CD4-positive, alpha-beta T cell (primary cell): Measurements from ENCODE around the gene BCLAF1. TPM values are rescaled to one million over a fixed set of nuclear protein-coding genes. Genes with fewer than 3 reads are reported as not detected.

ENCODE experiments used
- ATAC-seq: fragments of 200-7000 bp; cut with Tn5 transposase; one replicate; pipeline ENCODE4 v1.10.0; 2022; ENCODE audit warnings: mild to moderate bottlenecking; ENCODE audit not compliant: poor library complexity
- CTCF ChIA-PET: fragments of 350-600 bp; sonication (Branson Sonifier 250); formaldehyde crosslinking; loops from one replicate; lab custom pipeline; 2021; ENCODE audit warnings: antibody characterized with exemption, inconsistent platforms; lab: Charles Lee
- POLR2A ChIA-PET: fragments of 350-600 bp; sonication (Branson Sonifier 250); formaldehyde crosslinking; loops from one replicate; lab custom pipeline; 2021; ENCODE audit warnings: antibody characterized with exemption, inconsistent platforms; lab: Charles Lee
- DNase-seq, 14 experiments: peaks; one replicate each; pipeline ENCODE4 v3.0.0-alpha.2; 2013 to 2020; ENCODE audit warnings: mixed read lengths in 2 of 14
- H3K27ac ChIP-seq, 2 donors: one replicate each; pipeline versions ENCODE4 v1.5.1 to v1.7.0; 2013; ENCODE audit warnings: low read length in 2 of 2, low read depth in 1 of 2, mild to moderate bottlenecking in 1 of 2
- H3K27me3 ChIP-seq, 2 experiments: 1 replicate in 1 of 2; 2 replicates in 1 of 2; pipeline versions ENCODE4 v1.6.1 to v1.7.0; 2013; ENCODE audit warnings: low read length in 2 of 2, control low read depth in 1 of 2, mild to moderate bottlenecking in 1 of 2, moderate library complexity in 1 of 2; ENCODE audit not compliant: insufficient read depth in 2 of 2, control insufficient read depth in 1 of 2
- H3K36me3 ChIP-seq: one replicate; pipeline ENCODE4 v1.6.1; 2013; ENCODE audit warnings: low read length, control low read depth; ENCODE audit not compliant: insufficient read depth
- H3K4me1 ChIP-seq: one replicate; pipeline ENCODE4 v1.6.1; 2013; ENCODE audit warnings: low read length, control low read depth; ENCODE audit not compliant: insufficient read depth
- H3K4me3 ChIP-seq: one replicate; pipeline ENCODE4 v1.5.1; 2013; ENCODE audit warnings: mild to moderate bottlenecking, low read length, moderate library complexity
- H3K9me3 ChIP-seq, 2 experiments: 1 replicate in 1 of 2; 2 replicates in 1 of 2; pipeline versions ENCODE4 v1.6.1 to v1.7.0; 2013; ENCODE audit warnings: low read length in 2 of 2, mild to moderate bottlenecking in 2 of 2, control low read depth in 1 of 2, moderate library complexity in 1 of 2; ENCODE audit not compliant: control insufficient read depth in 1 of 2, insufficient read depth in 1 of 2
- H3K27ac Mint-ChIP-seq: one replicate; pipeline ENCODE4 v1.8.0; 2020; ENCODE audit warnings: mixed read lengths
- H3K27me3 Mint-ChIP-seq: one replicate; pipeline ENCODE4 v1.8.0; 2021; ENCODE audit warnings: mixed read lengths
- H3K36me3 Mint-ChIP-seq: one replicate; pipeline ENCODE4 v1.8.0; 2021; ENCODE audit warnings: low read depth, mixed read lengths
- H3K4me1 Mint-ChIP-seq: one replicate; pipeline ENCODE4 v1.8.0; 2021; ENCODE audit warnings: low read depth, mixed read lengths
- H3K4me3 Mint-ChIP-seq: one replicate; pipeline ENCODE4 v1.8.0; 2020; ENCODE audit warnings: mild to moderate bottlenecking, mixed read lengths
- H3K9me3 Mint-ChIP-seq: one replicate; pipeline ENCODE4 v1.8.0; 2020; ENCODE audit warnings: mixed read lengths
- CTCF ChIP-seq: fragments of 200-600 bp; IDR thresholded peaks from one replicate; pipeline ENCODE4 v1.8.0; 2022; ENCODE audit warnings: antibody characterized with exemption, mild to moderate bottlenecking
- intact Hi-C, 2 experiments: fragments of 100-400 bp; cut with DNase I in 1 of 2; cut with micrococcal nuclease in 1 of 2; formaldehyde crosslinking; loops; one replicate each; pipeline versions ENCODE4 v1.15.1 to v1.9.0; 2023 to 2025; cut with DNase I, micrococcal nuclease
- total RNA-seq, 174 experiments: library from RNA in 2 of 174; stranded (reverse) in 2 of 174; gene quantifications; one replicate each; pipeline ENCODE4 v1.2.3 and lab custom pipeline; 2021 to 2026

The BCLAF1 gene
- total RNA-seq, 2 experiments from 2014 or later, result 484 to 501 TPM

- TF ChIP-seq CTCF, result no peak
- Mint-ChIP-seq H3K4me1 (peaks cover 33% of the 10 kb centered on the region), H3K4me3 (no peak overlapping the region), H3K27ac (no peak overlapping the region), H3K27me3 (no peaks in the 10 kb centered on the region), H3K9me3 (no peaks in the 10 kb centered on the region), H3K36me3 (peaks cover 47% of the 10 kb centered on the region)
- DNase-seq (no peak), ATAC-seq (no peak)
- CTCF ChIA-PET, result interaction anchor here (1.1 to 2.2 kb wide), 4 partner anchors 10 to 62 kb away, joined by 3 to 7 read pairs (median 4); no protein-coding TSS in a partner anchor
- H3K9me3 ChIP-seq, result no peaks in the 10 kb centered on the region
- peaks cover 11% of the 10 kb centered on the region for H3K4me1 ChIP-seq
- H3K27ac ChIP-seq, result no peak overlapping the region
- H3K27me3 ChIP-seq, result no peaks in the 10 kb centered on the region
- H3K4me3 ChIP-seq, result no peak overlapping the region
- POLR2A ChIA-PET, result interaction anchor here (2.7 kb wide), 1 partner anchor 35 kb away, joined by 27 read pairs; the partner anchor contains the start of gene BCLAF1
- peaks cover 33% of the 10 kb centered on the region for H3K36me3 ChIP-seq
- intact Hi-C loops, result loop anchor here (5.0 kb wide), 1 partner anchor 62 kb away; no protein-coding TSS in a partner anchor
These were observed 34.7 kb downstream of the BCLAF1 start for GRCh38 chr6:136254851-136255466.

DNA sequence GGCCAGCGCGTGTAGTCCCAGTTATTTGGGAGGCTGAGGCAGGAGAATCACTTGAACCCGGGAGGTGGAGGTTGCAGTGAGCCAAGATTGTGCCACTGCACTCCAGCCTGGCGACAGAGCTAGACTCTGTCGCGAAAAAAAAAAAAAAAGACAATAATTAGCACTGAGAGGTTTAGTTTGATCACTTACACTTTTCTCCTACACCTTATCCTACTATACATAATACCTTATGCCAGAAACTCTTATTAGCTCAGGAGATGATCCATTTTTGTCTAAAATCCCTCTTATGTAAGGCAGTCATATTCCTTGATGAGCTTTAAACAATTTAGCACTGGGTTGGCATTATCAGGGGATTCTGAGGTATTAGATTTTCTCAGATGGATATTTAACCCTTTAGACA lies 35.9 kb downstream of the BCLAF1 start:
- ChIA-PET CTCF (interaction anchor here (1.2 to 2.2 kb wide), 2 partner anchors 27 to 63 kb away, joined by 5 to 7 read pairs; no protein-coding TSS in a partner anchor), POLR2A (interaction anchor here (0.6 to 8.3 kb wide), 3 partner anchors 10 to 1349 kb away, joined by 3 to 208 read pairs (median 7); partner anchors contain the start of gene BCLAF1)
- H3K4me1 Mint-ChIP-seq, result peaks cover 39% of the 10 kb centered on the region
- H3K9me3 ChIP-seq, result no peaks in the 10 kb centered on the region
- H3K27ac Mint-ChIP-seq, result peak overlapping the region; percentile 54
- H3K36me3 ChIP-seq, result peaks cover 21% of the 10 kb centered on the region
- intact Hi-C loops, result loop anchor here (2.0 to 5.0 kb wide), 2 partner anchors 33 to 64 kb away; no protein-coding TSS in a partner anchor
- H3K27me3 Mint-ChIP-seq, result no peaks in the 10 kb centered on the region
- no peak for TF ChIP-seq CTCF
- DNase-seq (no peak), ATAC-seq (no peak)
- no peak overlapping the region for H3K27ac ChIP-seq
- H3K4me1 ChIP-seq, result peaks cover 20% of the 10 kb centered on the region
- H3K4me3 ChIP-seq, result no peak overlapping the region
- H3K36me3 Mint-ChIP-seq, result peaks cover 36% of the 10 kb centered on the region
- H3K4me3 Mint-ChIP-seq, result no peak overlapping the region
- no peaks in the 10 kb centered on the region for H3K27me3 ChIP-seq
- H3K9me3 Mint-ChIP-seq, result no peaks in the 10 kb centered on the region

- no peaks in the 10 kb centered on the region for H3K27me3 Mint-ChIP-seq
- H3K9me3 Mint-ChIP-seq, result no peaks in the 10 kb centered on the region
- POLR2A ChIA-PET, result interaction anchor here (1.0 to 8.3 kb wide), 4 partner anchors 11 to 36 kb away, joined by 3 to 208 read pairs (median 8); partner anchors contain the start of gene BCLAF1
- Histone ChIP-seq H3K27me3 (no peaks in the 10 kb centered on the region), H3K9me3 (no peaks in the 10 kb centered on the region), H3K27ac (no peak overlapping the region), H3K4me3 (no peak overlapping the region), H3K36me3 (peaks cover 8% of the 10 kb centered on the region), H3K4me1 (peaks cover 20% of the 10 kb centered on the region)
- peaks cover 26% of the 10 kb centered on the region for H3K36me3 Mint-ChIP-seq
- CTCF ChIA-PET, result no interaction called here
- no peak for TF ChIP-seq CTCF
- peak overlapping the region; percentile 95 for H3K4me3 Mint-ChIP-seq
- peaks cover 39% of the 10 kb centered on the region for H3K4me1 Mint-ChIP-seq
- DNase-seq, result peak in 2 of 14 experiments; percentile 31 to 33
- intact Hi-C loops, result loop anchor here (2.0 to 5.0 kb wide), 2 partner anchors 34 to 65 kb away; no protein-coding TSS in a partner anchor
- H3K27ac Mint-ChIP-seq, result peak overlapping the region; percentile 54
- no peak for ATAC-seq
These were observed 37.2 kb downstream of the BCLAF1 start for GRCh38 chr6:136252441-136252840.
